ENCODE data around the gene MCEMP1. TPM values are rescaled to one million over a fixed set of nuclear protein-coding genes. Genes with fewer than 3 reads are reported as not detected.

Gene MCEMP1
- total RNA-seq, 1 donor from 2014 or later, result 0.60 TPM

DNA sequence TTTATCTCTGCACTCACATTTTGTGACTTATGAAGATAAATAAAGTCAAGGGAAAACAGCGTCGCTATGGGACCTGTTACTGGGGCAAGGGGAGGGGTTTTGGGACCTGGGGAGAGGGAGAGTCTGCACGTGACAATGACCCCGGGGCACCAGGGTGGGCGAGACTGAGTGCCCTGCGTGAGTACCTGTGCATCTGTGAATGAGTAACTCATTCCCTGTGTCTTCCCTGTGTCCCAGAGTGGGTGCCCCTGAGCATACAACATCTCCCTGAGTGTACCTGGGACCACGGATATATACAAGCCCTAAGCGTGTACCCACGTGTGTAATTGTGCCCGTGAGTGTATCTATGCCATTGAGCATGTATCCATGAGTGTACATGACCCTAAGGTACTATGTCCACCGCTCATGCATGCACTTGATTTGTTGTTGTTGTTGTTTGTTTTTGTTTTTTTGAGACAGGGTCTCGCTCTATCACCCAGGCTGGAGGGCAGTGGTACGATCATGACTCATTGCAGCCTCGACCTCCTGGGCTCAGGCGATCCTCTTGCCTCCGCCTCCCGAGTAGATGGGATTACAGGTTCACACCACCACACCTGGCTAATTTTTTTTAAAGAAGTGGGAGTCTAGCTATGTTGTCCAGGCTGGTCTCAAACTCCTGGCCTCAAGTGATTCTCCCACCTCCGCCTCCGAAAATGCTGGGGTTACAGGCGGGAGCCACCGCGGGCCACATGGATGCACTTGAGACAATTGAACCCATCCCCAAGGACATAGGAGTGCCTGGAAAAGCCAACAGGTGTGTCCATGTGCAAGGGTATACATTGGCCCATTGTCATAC, 3.1 kb downstream of the MCEMP1 start:
- H3K9me3 ChIP-seq (replicated peaks), result no peaks in the 10 kb centered on the region
- H3K4me3 ChIP-seq, result peak overlapping the region; percentile 97
- H3K27me3 ChIP-seq (ENCODE audit: low read depth), result peaks cover 44% of the 10 kb centered on the region
- H3K27ac ChIP-seq (replicated peaks), result no peak overlapping the region
- H3K4me1 ChIP-seq, result peaks cover 21% of the 10 kb centered on the region
- TF ChIP-seq, protein P1, sequence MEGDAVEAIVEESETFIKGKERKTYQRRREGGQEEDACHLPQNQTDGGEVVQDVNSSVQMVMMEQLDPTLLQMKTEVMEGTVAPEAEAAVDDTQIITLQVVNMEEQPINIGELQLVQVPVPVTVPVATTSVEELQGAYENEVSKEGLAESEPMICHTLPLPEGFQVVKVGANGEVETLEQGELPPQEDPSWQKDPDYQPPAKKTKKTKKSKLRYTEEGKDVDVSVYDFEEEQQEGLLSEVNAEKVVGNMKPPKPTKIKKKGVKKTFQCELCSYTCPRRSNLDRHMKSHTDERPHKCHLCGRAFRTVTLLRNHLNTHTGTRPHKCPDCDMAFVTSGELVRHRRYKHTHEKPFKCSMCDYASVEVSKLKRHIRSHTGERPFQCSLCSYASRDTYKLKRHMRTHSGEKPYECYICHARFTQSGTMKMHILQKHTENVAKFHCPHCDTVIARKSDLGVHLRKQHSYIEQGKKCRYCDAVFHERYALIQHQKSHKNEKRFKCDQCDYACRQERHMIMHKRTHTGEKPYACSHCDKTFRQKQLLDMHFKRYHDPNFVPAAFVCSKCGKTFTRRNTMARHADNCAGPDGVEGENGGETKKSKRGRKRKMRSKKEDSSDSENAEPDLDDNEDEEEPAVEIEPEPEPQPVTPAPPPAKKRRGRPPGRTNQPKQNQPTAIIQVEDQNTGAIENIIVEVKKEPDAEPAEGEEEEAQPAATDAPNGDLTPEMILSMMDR (IDR thresholded peaks at IDR 0.05; ENCODE audit: borderline replicate concordance), result no peak
- DNase-seq, result no peak
- intact Hi-C loops (cut with micrococcal nuclease), result no loop called here
- H3K36me3 ChIP-seq, result peaks cover 19% of the 10 kb centered on the region

GRCh38 chr19:7680606-7681339, 3.9 kb downstream of the MCEMP1 start, which contains the start of gene TRAPPC5:
TRAPPC5 (plus strand) TSS chr19:7680833; CDS start chr19:7682254, 1,421 bp downstream.
- Histone ChIP-seq H3K4me3 (peak within 1 kb of the TSS; percentile 97), H3K27me3 (ENCODE audit: low read depth) (peaks cover 40% of the 10 kb centered on the region), H3K27ac (replicated peaks) (peak within 1 kb of the TSS; percentile 87), H3K9me3 (replicated peaks) (no peaks in the 10 kb centered on the region), H3K4me1 (peaks cover 21% of the 10 kb centered on the region), H3K36me3 (peaks cover 19% of the 10 kb centered on the region)
- TF ChIP-seq, protein P1 (IDR thresholded peaks at IDR 0.05; ENCODE audit: borderline replicate concordance), result peak; percentile 99
- DNase-seq, result peak; percentile 86
- intact Hi-C loops (cut with micrococcal nuclease), result no loop called here

DNA sequence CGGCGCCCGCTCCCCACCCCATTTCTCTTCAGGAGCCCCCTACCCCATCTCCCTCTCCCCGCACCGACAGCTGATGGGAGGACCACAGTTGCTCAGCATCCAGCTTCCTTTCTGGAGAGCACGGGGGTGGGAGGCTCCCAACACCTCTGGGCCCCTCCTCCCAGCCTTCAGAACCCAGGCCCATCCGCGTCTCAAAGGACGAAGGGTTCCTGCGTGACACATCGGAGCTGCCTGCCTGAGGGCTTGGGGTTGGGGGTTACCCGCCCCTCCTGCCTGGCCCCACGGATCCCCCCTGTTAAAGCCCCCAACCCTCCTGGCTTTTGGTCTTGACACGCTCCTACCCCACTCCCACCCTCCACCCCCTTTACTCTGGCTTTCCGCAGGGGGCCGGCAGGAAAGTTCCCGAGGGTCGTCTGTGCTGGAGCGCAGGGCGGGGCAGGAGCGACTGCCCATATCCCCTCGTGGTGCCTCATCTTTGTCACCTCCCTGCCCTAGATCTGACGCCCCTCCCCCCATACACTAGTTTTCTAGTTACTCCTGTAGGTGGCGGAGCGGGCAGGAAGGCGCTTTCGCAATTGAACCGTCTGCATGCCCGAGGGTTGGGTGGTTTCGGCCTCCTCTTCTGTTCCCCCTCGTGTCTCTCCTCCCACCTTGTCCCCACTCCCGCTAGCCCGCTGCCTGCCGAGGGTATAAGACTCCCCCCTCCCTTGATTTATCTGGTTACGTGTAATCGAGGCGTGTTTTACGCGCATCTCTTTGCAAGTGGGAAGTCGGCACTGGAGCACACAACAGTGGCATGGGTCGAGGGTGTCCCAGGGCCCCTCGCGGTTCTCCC, 4.7 kb downstream of the MCEMP1 start:
- H3K36me3 ChIP-seq, result peaks cover 19% of the 10 kb centered on the region
- peaks cover 32% of the 10 kb centered on the region for H3K27me3 ChIP-seq (ENCODE audit: low read depth)
- no peaks in the 10 kb centered on the region for H3K9me3 ChIP-seq (replicated peaks)
- peak overlapping the region; percentile 87 for H3K27ac ChIP-seq (replicated peaks)
- TF ChIP-seq, protein P1 (IDR thresholded peaks at IDR 0.05; ENCODE audit: borderline replicate concordance), result peak; percentile 55
- H3K4me3 ChIP-seq, result peak overlapping the region; percentile 97
- intact Hi-C loops (cut with micrococcal nuclease), result no loop called here
- peak; percentile 66 for DNase-seq
- H3K4me1 ChIP-seq, result peaks cover 21% of the 10 kb centered on the region

- Histone ChIP-seq H3K27me3 (ENCODE audit: low read depth) (peaks cover 25% of the 10 kb centered on the region), H3K27ac (replicated peaks) (peak overlapping the region; percentile 87), H3K9me3 (replicated peaks) (no peaks in the 10 kb centered on the region), H3K36me3 (peaks cover 19% of the 10 kb centered on the region), H3K4me3 (peak overlapping the region; percentile 97), H3K4me1 (peaks cover 21% of the 10 kb centered on the region)
- DNase-seq, result no peak
- intact Hi-C loops (cut with micrococcal nuclease), result no loop called here
- TF ChIP-seq, protein P1 (IDR thresholded peaks at IDR 0.05; ENCODE audit: borderline replicate concordance), result no peak
Measured at GRCh38 chr19:7682175-7682855, 5.4 kb downstream of the MCEMP1 start.
